HG03571 (cell line): Measurements from ENCODE around the gene MRPL19.
"Not testable (repeated sequence)": the region's sequence is repeated elsewhere in the genome, so short reads cannot be mapped to it uniquely, and the experiment has no call there.

Experiments used
- ATAC-seq: cut with Tn5 transposase; IDR thresholded peaks from one replicate; pipeline ENCODE4 v1.9.1; 2021; ENCODE audit not compliant: unreplicated experiment

MRPL19 gene

GRCh38 chr2:75657798-75658197 lies 11.2 kb downstream of the MRPL19 start:
- ATAC-seq: no peak

GRCh38 chr2:75666911-75667310 lies 20.3 kb downstream of the MRPL19 start:
- ATAC-seq: no peak

GRCh38 chr2:75667884-75668283 lies 21.3 kb downstream of the MRPL19 start:
- ATAC-seq: no peak

- not testable (repeated sequence) for ATAC-seq
Observed at GRCh38 chr2:75675423-75675822, 28.8 kb downstream of the MRPL19 start.

DNA sequence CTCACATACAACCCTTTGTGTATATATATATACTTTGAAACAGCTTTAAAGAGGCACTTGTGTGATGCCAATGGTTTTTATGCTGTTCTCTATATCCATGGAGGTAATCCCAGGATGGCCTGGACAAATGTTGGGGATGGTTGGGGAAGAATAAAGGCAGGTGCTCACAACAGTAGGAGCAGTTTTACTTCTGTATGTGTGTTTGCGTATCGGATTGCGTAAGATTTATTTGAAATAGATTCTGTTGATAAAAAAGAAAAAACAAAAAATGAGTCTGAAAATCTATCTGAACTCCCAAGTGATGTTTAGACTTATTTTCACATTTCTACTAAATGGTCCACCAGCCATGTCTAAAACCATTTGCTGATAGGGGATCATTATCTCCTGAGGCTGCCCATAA lies 29.3 kb downstream of the MRPL19 start:
- ATAC-seq: no peak

DNA sequence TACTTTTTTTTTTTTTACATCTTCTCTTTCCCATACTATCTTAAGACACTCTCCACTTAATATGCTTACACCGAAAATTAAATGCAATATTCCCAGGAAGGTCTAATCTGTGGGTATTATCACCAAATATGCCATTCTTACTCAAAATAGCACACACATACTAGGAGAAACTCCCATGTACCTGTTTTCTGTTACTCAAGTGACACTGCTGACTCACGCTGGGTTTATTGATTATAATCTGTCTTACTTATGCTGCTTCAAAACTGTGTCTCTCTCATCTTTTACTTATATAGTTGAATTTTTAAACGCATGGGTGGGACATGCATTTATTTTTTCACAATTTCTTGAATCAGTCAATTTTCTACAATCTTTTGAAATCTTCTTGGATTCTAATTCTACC lies 29.9 kb downstream of the MRPL19 start:
- ATAC-seq: no peak

- no peak for ATAC-seq
Observed at GRCh38 chr2:75679556-75679955, 33.0 kb downstream of the MRPL19 start.

GRCh38 chr2:75680402-75680801 lies 33.8 kb downstream of the MRPL19 start:
- no peak for ATAC-seq

- not testable (repeated sequence) for ATAC-seq
Observed at GRCh38 chr2:75683430-75683829, 36.8 kb downstream of the MRPL19 start.

DNA sequence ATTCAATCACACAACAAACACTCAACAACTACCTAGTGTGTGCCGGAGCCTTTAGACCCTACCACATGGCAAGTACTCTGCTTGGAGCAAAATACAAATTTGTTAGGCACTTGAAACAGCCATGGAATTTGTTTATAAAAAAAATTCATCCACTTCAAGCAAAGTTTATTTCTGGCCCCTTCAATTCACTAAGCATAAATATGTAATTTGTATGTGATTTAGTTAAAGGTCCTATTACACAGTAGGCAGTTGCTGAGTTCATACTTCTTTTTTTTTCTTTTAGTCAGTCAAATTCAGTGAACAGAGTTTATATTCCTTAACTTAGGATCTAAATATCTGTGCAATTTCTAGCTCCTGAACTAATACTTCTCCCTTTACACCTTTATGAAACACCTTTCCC lies 41.6 kb downstream of the MRPL19 start:
- no peak for ATAC-seq

GRCh38 chr2:75698918-75699317 lies 52.3 kb downstream of the MRPL19 start:
- no peak for ATAC-seq

GRCh38 chr2:75702593-75702992 lies 56.0 kb downstream of the MRPL19 start:
- no peak for ATAC-seq

- ATAC-seq: no peak
Observed at GRCh38 chr2:75703589-75704287, 57.2 kb downstream of the MRPL19 start.

GRCh38 chr2:75705921-75706320 lies 59.3 kb downstream of the MRPL19 start:
- ATAC-seq: no peak

DNA sequence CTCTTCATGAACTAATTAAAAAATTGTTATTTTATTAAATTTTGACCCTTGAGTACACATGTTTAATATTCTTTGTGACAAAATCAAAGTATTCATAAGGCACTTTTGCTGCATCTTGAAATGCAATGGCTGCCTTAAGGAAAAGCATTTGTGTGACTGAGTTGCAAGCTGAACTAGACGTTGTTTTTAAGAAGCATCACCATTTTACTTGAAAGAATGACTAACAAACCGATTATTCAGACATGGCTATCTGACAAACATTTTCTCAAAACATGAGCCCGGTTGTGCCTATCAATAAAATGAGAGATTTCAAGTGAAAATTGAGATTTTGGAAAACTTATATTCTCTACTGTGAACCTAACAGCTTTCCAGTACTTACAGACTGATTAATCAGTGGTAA lies 61.3 kb downstream of the MRPL19 start:
- no peak for ATAC-seq

DNA sequence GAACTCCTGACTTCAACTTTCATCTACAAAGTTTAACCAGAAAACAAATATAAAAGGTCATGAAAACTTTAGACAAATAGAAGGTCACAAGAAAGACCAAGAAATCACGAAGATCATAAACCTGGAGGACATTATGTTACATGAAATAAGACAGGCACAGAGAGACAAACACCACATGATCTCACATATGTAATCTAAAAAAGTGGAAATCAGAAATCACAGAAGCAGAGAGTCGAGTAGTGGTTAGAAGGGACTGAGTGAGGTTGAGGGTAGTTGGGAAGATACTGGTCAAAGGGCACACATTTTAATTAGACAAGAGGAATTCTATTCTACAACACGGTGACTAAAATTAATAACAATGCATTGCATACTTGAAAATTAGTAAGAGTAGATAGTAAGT lies 62.7 kb downstream of the MRPL19 start:
- no peak for ATAC-seq

GRCh38 chr2:75710220-75710576 lies 63.6 kb downstream of the MRPL19 start:
- ATAC-seq: peak; percentile 25

DNA sequence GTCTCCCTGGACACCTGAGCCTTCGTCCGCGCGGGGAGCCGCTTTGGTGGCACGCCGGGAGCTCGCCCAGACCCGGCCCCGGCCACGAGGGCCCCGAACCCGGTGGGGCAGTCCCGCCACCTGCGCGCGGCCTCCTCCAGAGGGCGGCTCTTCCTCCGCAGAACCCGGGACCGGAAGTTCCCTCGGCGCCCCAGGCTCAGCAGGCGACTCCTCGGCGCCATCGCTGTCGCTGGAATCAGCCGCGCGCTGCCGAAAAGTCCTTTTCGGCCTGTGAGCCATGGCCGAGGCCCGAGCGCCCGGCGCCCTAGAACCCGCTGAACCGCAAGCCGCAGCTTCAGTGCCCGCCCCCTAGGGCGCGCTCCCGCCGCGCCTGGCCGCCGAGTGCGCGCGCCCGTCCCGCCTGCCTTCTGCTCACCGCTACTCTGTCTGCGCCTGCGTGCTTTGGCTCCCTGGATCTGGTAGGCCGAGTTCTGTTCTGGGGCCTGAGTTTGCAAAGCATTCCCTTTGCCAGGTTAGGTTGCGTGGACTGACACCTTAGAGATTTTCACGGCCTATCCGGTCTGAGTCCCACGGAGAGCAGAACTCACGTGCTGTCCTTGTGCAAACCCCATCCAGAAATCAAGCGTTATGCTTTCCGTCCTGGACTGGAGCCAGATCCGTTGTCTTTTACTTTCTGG lies 64.1 kb downstream of the MRPL19 start, which contains the start of gene GCFC2:
GCFC2 (minus strand) TSS at position 339 of the 677 bp plus-strand sequence; CDS start at position 279, 60 bp downstream.
- ATAC-seq: peak; percentile 95

DNA sequence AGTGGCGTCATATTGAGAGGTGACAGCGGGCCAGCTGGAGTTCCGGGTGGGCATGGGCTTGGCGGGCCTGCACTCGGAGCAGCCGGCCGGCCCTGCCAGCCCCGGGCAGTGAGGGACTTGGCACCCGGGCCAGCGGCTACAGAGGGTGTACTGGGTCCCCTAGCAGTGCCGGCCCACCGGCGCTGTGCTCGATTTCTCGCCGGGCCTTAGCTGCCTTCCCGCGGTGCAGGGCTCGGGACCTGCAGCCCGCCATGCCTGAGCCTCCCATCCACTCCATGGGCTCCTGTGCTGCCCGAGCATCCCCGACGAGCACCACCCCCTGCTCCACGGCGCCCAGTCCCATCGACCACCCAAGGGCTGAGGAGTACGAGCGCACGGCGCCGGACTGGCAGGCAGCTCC lies 65.0 kb downstream of the MRPL19 start:
- ATAC-seq: not testable (repeated sequence)

GRCh38 chr2:75716406-75716805 lies 69.8 kb downstream of the MRPL19 start:
- ATAC-seq: no peak

DNA sequence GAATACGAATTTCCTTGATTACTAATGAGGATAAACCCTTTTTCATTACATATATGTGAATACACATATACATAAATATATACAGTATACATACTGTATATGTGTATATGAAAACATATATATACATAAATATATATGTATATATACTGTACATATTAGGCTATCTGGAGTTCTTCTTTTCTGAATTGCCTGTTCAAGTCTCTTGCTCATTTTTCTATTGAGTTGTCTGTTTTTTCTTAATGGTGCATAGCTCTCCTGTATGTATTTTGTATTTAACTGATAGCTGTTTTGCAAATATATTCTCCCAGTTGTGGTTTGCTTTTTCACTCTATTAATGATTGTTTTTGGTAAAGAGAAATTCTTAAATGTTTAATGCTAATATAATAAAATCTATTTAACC lies 73.0 kb downstream of the MRPL19 start:
- no peak for ATAC-seq

GRCh38 chr2:75720525-75720924 lies 73.9 kb downstream of the MRPL19 start:
- no peak for ATAC-seq

DNA sequence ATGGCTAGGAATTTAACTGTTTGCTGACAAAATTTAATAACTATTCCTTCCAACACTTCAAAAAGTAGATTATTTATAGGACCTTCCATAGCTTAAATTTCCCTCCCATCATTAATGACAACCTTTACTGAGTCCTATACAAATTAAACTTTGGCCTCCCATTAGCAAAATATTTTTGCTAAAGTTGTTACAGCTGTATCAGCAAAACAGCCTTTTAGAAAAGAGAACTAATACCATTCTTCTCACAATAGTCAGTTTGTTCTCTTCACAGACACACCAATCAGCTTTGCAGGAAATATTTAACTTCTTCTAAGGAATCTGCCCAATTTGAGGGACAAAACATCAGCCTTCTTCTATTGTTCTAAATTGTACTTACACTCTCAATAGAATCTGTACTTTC lies 76.1 kb downstream of the MRPL19 start:
- ATAC-seq: no peak
